HG03066 (cell line): ENCODE measurements around the gene VEZF1.

Experiments
- ATAC-seq: cut with Tn5 transposase; IDR thresholded peaks from one replicate; pipeline ENCODE4 v1.9.1; 2021; ENCODE audit warnings: low read depth; ENCODE audit not compliant: unreplicated experiment

Gene VEZF1

DNA sequence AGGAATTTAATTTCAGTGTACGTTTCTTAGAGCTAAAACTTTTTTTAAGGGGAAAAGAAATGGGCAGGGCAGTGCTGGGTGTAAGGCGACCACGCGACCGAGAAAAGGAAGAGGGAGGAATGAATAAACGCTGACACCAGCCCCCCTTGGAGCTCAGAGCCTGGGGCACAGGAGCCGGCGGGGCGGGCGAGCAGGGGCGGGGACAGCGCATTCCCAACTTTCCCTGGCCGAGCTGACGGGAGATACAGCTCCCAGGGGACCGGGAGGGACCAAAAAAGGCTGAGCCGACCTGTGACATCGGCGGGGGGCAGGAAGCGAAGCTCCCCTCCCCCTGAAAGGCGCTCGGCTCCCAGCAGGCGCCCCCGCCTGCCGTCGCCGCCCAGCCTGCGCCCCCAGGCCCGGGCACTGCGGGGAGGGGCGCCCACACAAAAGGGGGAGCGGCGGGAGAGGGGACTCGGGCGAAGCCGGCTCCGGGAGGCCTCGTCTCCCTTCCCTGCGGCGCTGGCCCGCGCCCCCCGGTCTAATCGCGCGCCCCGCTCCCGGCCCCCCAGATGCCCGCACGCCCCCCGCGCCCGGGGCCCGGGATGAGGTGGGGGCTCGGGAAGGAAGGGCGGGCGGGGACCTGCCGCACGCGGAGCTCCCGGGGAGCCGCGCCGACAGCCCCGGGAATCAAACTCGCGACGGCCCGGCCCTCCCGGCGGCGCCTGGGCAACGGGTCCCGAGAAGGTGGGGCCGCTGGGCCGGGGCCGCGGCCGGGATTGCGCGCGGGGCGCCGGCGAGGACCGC, 33.5 kb downstream of the VEZF1 start:
- no peak for ATAC-seq

GRCh38 chr17:57953705-57954396, 34.2 kb downstream of the VEZF1 start:
- no peak for ATAC-seq

- ATAC-seq = no peak
Observed at GRCh38 chr17:57953219-57953618, 34.8 kb downstream of the VEZF1 start.

DNA sequence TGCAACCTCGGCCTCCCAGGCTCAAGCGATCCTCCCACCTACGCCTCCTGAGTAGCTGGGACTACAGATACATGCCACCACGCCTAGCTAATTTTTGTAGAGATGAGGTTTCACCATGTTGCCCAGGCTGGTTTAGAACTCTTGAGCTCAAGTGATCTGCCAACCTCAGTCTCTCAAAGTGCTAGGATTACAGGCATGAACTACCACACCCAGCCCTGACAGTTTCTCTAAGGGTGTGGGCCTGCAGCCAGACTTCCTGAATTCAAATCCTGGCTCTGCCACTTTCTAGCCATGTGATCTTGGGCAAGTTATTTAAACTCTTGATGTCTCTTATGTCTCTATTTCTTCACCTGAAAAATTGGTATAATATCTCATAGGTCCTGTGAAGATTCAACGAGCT, 38.4 kb downstream of the VEZF1 start:
- ATAC-seq = no peak

DNA sequence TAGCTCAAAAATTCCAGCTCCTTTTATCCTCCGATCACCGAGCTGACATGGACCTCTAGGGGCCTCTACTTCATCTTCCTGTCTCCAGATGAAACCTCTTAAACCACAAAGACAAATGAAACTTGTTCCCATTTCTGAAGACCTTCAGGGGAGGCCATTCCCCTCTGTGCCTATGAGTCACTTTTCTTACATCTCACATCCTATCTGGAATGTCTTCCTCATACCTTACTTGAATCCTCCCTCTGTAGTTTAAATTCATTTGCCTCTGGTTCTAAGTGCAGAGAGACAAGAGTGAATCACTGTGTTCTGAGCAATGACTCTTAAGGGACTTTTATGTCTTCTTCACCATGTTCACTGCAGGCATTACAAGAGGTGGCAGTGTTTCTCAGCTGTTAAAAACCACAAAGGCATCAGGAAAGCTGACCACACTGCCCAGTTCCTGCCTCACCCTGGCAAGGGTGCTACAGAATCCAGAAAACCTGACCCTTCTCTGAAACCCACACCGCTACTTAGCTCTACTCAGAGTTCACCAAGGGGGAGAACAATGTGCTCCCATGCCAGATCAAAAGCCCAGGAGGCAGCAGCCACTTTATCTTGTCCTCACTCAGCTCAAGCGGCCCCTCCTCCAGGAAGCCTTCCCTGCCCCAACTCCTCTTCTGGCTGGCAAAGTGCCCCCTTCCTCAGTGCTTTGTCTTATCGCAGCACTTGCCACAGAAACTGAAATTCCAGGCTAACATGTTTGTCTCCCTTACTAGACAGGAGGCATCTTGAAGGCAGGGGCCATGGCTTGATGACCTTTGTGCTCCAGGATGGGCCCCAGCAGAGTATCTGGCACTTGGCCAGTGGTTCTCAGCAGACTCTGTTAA, 39.3 kb downstream of the VEZF1 start:
- no peak for ATAC-seq

DNA sequence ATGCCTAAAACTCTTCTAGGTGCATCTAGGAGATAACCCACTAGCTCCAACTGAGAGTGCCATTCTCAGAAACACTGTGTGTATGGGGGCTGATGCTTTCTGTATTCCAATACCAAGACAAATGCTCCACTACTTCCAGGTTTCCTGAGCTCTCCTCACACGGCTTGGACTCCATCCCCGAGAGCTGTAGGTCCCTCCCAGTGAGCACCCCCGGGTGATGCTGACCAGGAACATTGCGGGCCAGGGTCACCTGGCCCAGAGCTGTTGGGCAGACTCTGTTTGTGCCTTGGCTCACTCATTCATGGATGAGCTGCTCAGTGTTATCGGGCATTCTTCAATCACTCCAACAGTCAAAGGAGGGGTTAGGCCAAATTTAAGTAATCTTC, 39.9 kb downstream of the VEZF1 start:
- no peak for ATAC-seq

- ATAC-seq = no peak
Observed at GRCh38 chr17:57947369-57947768, 40.7 kb downstream of the VEZF1 start.

- peak; percentile 89 for ATAC-seq
Observed at GRCh38 chr17:57946798-57947358, 41.2 kb downstream of the VEZF1 start.

GRCh38 chr17:57945996-57946797, 41.9 kb downstream of the VEZF1 start:
- no peak for ATAC-seq

- ATAC-seq = no peak
Observed at GRCh38 chr17:57944908-57945307, 43.1 kb downstream of the VEZF1 start.

GRCh38 chr17:57943645-57944044, 44.4 kb downstream of the VEZF1 start:
- ATAC-seq = no peak

DNA sequence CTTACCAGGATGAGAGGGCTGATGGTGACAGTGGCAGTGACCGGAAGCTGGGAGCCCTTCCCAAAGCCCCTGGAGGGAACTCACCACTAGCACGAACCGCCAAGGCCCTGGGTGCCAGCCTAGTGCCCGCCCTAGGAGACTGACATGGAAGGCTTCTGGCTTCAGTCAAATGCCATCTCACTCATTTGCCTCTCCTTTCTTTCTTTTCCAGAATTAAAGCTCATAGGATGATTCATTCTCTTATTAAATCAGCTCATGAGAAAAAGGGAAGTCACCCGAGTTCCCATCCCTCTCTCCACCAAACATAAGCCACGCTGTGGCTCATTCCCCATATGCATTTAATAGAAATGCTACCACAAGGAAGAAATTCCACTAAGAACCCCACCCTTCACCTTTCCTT, 44.9 kb downstream of the VEZF1 start:
- no peak for ATAC-seq

DNA sequence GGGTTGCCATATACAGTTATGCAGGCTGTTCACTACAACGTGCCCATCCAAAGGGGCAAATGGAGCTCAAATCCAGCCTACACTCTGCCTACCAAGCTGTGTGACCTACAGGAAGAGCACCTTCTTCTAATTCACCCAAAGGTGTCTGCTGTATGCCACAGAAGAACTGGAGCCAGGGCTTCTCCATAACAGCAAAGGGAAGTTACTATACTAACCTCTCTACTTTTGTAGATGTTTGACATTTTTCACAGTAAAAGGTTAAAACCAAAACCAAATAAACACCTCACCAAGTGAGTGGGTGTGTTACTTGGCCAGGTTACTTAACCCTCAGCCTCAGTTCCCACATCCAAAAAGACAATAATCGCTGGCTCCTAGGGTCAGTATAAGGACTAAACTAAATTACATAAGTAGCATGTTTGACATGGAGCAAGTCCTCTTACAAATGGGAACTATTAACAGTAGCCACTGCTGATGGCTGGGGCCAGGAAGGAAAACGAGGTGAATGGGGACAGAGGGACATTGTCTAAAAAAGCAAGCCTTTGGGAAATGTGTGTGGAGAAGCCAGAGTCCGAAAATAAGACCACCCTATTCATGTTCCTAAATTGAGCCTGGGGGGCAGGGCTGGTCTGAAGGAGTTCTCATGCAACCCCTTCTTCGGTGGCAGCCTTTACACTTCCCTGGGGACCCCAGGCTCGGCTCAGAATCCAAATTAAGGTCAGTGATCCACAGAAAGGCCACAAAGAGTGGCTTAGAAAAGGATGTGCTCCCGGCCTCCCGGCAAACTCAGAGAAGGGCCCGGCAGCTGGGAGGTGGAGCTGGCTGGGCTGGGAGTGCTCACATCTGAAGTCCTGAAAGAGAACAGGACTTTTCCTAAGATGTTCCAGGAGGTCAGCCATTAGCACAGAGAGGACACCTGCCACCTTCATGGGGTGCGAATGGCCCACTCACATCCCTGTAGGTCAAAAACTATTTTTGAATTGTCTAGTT, 46.4 kb downstream of the VEZF1 start:
- no peak for ATAC-seq

DNA sequence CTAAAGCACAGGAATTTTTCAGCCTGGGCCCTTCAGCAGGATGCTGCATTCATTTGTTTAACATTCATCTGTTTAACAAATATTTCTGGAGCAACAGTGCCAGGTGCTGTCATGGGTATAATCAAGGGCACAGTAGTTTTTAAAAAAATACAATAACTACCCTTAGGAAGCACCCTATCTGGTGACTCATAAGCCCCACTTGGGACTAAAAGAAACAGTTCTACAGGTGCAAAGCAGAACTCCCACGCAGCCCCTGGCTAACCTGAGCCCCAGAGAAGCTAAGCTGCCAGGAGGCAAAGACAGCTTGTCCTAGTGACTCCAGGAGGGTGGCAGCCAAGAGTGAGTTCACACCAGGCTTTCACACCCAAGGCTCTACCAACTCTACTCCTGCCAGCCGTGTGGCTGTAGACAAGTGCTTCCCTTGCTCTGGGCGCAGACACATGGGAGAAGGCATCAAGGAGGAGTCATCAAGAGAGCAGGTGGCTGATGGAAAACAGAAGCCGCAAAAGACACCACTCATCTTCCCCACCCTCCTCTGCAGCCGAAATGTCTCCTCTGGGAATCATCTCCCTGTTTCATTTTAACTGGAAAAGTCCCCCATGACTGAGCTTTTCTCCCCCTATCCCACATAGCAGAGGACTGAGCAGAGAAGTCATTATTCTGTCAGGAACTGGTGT, 47.3 kb downstream of the VEZF1 start:
- no peak for ATAC-seq

GRCh38 chr17:57940231-57940630, 47.8 kb downstream of the VEZF1 start:
- ATAC-seq = no peak

DNA sequence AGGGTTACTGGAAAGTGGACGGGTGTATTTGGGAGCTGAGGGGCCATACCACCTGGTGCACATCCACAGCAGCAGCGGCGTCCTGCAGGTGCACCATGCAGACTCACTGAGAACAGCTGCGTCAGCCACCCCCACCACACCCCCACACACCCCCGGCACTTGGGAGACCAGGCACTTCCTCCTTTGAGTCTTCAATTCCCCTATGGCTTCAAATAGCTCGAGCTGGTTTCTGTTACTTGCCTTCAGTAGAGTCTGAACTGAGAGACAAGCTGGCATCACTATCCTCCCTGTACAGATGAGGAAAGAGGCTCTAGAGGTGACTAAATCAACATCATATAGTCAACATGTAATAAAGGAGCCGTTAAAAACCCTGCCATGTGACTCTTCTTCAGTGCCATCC, 48.3 kb downstream of the VEZF1 start:
- ATAC-seq = peak; percentile 53

GRCh38 chr17:57938061-57938502, 50.0 kb downstream of the VEZF1 start:
- no peak for ATAC-seq

GRCh38 chr17:57937492-57937891, 50.6 kb downstream of the VEZF1 start:
- no peak for ATAC-seq
